ENCODE results near the gene FSIP2.

The FSIP2 gene, protein sequence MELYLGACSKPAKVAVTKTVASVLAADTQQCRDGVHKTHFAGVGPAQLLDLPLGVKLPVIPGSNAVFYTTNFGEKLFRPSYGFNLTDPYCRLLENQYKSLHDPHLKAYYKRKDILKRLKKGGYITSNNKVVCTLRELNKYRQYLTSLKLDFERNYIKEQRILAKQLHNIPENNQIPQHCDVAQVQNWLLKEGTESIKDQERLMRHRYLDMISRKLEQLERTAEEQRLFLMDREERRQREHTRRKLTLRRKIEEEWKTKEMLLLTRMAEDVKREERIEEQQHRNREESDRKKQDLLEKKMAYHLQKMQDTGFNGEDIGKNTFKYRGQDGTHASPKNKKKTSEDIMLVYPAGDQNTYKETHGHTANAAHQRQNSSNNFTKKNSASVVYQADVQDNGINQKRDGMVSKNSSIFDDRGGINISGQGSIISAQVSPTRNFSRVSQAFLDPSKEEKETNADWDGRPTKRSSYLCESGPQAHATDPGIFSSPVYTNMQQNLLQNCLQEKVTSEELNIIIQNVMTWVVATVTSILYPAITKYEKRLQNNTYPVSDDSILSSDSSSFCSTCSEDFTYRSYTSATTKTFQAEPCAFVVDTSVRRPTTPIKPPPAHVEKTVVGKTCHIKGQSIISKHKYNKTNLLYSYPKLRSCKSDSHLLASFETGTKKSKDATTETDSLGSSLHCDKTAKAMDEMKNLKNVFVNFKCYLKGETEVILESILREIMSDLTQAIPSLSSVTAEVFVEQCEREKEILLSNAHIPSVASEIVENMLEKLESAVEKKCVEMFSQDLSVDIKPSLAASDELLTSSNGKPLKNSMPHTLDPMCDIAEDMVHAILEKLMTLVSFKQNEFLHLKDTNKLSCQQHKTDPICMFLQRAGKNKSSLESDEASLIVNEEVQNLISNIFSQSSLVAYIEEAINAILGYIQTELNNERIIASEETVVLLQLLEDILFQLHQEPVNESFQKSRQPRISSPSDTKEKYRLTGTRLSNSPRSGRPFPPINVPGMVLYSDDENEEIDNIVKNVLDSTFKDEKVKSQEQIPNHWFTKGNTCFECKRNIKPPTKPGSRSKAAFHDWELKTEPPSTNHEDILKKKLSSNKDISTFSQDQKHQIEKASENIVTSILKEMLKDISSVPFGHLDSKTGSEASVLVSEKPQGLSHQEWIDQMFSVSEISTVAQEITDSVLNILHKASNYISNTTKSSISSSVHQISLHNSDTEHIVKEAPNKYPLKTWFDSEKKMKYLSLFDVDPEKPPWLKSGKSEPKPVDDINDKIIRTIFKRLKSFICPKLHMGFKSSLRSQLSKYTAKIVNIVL (N-terminal part only)

DNA sequence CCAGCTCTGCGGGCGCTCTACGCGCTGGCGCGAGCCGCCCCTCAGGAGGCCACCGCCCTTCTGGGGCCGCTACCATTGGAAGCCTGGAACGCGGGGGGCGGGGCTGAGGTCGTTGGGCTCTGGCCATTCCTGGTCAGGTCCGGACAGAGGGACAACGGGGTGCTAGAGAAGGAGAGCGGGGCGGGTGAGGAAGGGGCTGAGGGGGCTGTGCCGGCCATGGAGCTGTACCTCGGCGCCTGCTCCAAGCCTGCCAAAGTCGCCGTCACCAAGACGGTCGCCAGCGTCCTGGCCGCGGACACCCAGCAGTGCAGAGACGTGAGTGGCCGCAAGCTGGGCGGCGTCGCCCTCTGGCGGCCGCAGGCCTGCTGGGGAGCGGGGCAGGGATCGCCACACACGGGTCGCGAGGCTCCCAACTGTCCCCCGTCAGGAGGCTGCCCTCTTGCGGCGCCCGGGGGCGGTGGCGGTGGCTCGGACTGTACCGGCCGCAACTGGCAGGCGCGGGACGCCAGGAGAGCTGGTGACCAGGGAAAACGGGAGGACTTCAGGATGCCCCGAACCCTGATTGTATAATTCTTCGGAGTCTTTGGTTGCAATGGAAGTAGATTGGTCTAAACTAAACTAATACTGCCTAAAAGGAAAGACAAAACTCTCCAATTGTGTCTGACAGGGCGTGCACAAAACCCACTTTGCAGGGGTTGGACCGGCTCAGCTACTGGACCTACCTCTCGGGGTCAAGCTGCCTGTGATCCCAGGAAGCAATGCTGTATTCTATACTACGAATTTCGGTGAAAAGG lies at the start of gene FSIP2:
TSS of gene FSIP2 (plus strand) at position 126 of the 794 bp plus-strand sequence. CDS start at position 217, 91 bp downstream.
- Histone ChIP-seq H3K27ac (ENCODE audit: extremely low read depth, low read depth, low read length) (no peak within 1 kb of the TSS), H3K4me1 (ENCODE audit: control insufficient read depth, insufficient read depth, low read length) (no peaks in the 10 kb centered on the region), H3K4me3 (ENCODE audit: low read depth, low read length) (peak within 1 kb of the TSS; percentile 46), H3K9me3 (ENCODE audit: control insufficient read depth, insufficient read depth, low read depth, low read length) (no peaks in the 10 kb centered on the region), H3K36me3 (ENCODE audit: control insufficient read depth in 2 of 2, insufficient read depth in 1 of 2, low read length in 2 of 2) (no peaks in the 10 kb centered on the region)
- ChIA-PET POLR2A (no interaction called here), CTCF (interaction anchor here (0.5 to 2.1 kb wide), 39 partner anchors 8 to 1810 kb away, joined by 3 to 17 read pairs (median 4); no protein-coding TSS in a partner anchor)
- TF ChIP-seq, protein P1, sequence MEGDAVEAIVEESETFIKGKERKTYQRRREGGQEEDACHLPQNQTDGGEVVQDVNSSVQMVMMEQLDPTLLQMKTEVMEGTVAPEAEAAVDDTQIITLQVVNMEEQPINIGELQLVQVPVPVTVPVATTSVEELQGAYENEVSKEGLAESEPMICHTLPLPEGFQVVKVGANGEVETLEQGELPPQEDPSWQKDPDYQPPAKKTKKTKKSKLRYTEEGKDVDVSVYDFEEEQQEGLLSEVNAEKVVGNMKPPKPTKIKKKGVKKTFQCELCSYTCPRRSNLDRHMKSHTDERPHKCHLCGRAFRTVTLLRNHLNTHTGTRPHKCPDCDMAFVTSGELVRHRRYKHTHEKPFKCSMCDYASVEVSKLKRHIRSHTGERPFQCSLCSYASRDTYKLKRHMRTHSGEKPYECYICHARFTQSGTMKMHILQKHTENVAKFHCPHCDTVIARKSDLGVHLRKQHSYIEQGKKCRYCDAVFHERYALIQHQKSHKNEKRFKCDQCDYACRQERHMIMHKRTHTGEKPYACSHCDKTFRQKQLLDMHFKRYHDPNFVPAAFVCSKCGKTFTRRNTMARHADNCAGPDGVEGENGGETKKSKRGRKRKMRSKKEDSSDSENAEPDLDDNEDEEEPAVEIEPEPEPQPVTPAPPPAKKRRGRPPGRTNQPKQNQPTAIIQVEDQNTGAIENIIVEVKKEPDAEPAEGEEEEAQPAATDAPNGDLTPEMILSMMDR (tag by site-specific recombination; IDR thresholded peaks at IDR 0.05), result peak; percentile 93
- TF ChIP-seq ZBTB8A (tag by site-specific recombination; IDR thresholded peaks at IDR 0.05) (no peak), EGR2 (tag by site-specific recombination; IDR thresholded peaks at IDR 0.05; ENCODE audit: low read depth) (no peak), ZNF561 (tag by site-specific recombination; IDR thresholded peaks at IDR 0.05; ENCODE audit: borderline replicate concordance) (no peak), KLF16 (tag by site-specific recombination; IDR thresholded peaks at IDR 0.05) (no peak), RBAK (tag by site-specific recombination; IDR thresholded peaks at IDR 0.05) (no peak), ZXDB (tag by site-specific recombination; IDR thresholded peaks at IDR 0.05) (0 out of 2 replicates have a peak, but pooled peaks have one; percentile 16), ZNF596 (tag by site-specific recombination; IDR thresholded peaks at IDR 0.05) (no peak), KLF10 (tag by site-specific recombination; IDR thresholded peaks at IDR 0.05) (no peak), ZNF677 (tag by site-specific recombination; IDR thresholded peaks at IDR 0.05) (0 out of 2 replicates have a peak, but pooled peaks have one; percentile 11), ZNF10 (tag by site-specific recombination; IDR thresholded peaks at IDR 0.05) (no peak), ZNF37A (tag by site-specific recombination; IDR thresholded peaks at IDR 0.05) (no peak), ZBTB48 (tag by site-specific recombination; IDR thresholded peaks at IDR 0.05) (peak; percentile 56; the same call in 1 of the 2 replicates), ZNF341 (tag by site-specific recombination; IDR thresholded peaks at IDR 0.05; ENCODE audit: low read depth) (no peak), ZNF660 (tag by site-specific recombination; IDR thresholded peaks at IDR 0.05) (peak; percentile 48; the same call in 1 of the 2 replicates), ZNF548 (tag by site-specific recombination; IDR thresholded peaks at IDR 0.05) (no peak), MZF1 (tag by site-specific recombination; IDR thresholded peaks at IDR 0.05; ENCODE audit: borderline replicate concordance) (0 out of 2 replicates have a peak, but pooled peaks have one; percentile 58), ZNF211 (tag by site-specific recombination; IDR thresholded peaks at IDR 0.05; ENCODE audit: low read depth) (no peak), IKZF3 (tag by site-specific recombination; IDR thresholded peaks at IDR 0.05) (no peak), YY2 (tag by site-specific recombination; IDR thresholded peaks at IDR 0.05) (no peak), ZNF529 (tag by site-specific recombination; IDR thresholded peaks at IDR 0.05; ENCODE audit: insufficient replicate concordance) (no peak), ZNF155 (tag by site-specific recombination; IDR thresholded peaks at IDR 0.05) (no peak), ZIC2 (tag by site-specific recombination; IDR thresholded peaks at IDR 0.05) (peak; percentile 55), ZNF302 (tag by site-specific recombination; IDR thresholded peaks at IDR 0.05; ENCODE audit: low read depth) (no peak), ZNF2 (tag by site-specific recombination; IDR thresholded peaks at IDR 0.05) (peak; percentile 76; the same call in 1 of the 2 replicates), ZNF747 (tag by site-specific recombination; IDR thresholded peaks at IDR 0.05) (no peak), OVOL3 (tag by site-specific recombination; IDR thresholded peaks at IDR 0.05) (no peak), ZNF223 (tag by site-specific recombination; IDR thresholded peaks at IDR 0.05) (no peak)
- TF ChIP-seq, protein P2, sequence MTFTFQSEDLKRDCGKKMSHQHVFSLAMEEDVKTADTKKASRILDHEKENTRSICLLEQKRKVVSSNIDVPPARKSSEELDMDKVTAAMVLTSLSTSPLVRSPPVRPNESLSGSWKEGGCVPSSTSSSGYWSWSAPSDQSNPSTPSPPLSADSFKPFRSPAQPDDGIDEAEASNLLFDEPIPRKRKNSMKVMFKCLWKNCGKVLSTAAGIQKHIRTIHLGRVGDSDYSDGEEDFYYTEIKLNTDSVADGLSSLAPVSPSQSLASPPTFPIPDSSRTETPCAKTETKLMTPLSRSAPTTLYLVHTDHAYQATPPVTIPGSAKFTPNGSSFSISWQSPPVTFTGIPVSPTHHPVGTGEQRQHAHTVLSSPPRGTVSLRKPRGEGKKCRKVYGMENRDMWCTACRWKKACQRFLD (tag by site-specific recombination; IDR thresholded peaks at IDR 0.05), result no peak
- TF ChIP-seq, protein P3, sequence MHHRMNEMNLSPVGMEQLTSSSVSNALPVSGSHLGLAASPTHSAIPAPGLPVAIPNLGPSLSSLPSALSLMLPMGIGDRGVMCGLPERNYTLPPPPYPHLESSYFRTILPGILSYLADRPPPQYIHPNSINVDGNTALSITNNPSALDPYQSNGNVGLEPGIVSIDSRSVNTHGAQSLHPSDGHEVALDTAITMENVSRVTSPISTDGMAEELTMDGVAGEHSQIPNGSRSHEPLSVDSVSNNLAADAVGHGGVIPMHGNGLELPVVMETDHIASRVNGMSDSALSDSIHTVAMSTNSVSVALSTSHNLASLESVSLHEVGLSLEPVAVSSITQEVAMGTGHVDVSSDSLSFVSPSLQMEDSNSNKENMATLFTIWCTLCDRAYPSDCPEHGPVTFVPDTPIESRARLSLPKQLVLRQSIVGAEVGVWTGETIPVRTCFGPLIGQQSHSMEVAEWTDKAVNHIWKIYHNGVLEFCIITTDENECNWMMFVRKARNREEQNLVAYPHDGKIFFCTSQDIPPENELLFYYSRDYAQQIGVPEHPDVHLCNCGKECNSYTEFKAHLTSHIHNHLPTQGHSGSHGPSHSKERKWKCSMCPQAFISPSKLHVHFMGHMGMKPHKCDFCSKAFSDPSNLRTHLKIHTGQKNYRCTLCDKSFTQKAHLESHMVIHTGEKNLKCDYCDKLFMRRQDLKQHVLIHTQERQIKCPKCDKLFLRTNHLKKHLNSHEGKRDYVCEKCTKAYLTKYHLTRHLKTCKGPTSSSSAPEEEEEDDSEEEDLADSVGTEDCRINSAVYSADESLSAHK (tag by site-specific recombination; IDR thresholded peaks at IDR 0.05), result no peak

Measured in HEK293 (cell line).